GM23338 (cell line): Measurements from ENCODE around the gene STARD3. TPM values are rescaled to one million over a fixed set of nuclear protein-coding genes. Genes with fewer than 3 reads are reported as not detected.

Source experiments
- ATAC-seq: fragments of 200-7000 bp; cut with Tn5 transposase; 3 replicates; pipeline ENCODE4 v1.9.1; 2020
- DNase-seq: peaks from one replicate; pipeline ENCODE4 v3.0.0-alpha.2; 2015; ENCODE audit warnings: low spot score
- H2AFZ ChIP-seq: fragments of 200-600 bp; sonication (generic); 2 replicates; pipeline ENCODE4 v1.8.0; 2016; ENCODE audit warnings: antibody characterized with exemption, mild to moderate bottlenecking, moderate library complexity
- H3F3A ChIP-seq: fragments of 200-600 bp; sonication (generic); replicated peaks from 2 replicates; pipeline ENCODE4 v1.8.0; 2017; ENCODE audit warnings: antibody characterized with exemption, mixed run types, low read depth
- H3K27ac ChIP-seq: fragments of 200-600 bp; sonication (generic); 2 replicates; pipeline ENCODE4 v1.6.1; 2016; ENCODE audit warnings: low read depth
- H3K27me3 ChIP-seq: fragments of 200-600 bp; sonication (generic); 2 replicates; pipeline ENCODE4 v1.8.0; 2016; ENCODE audit warnings: mild to moderate bottlenecking, mixed run types, moderate library complexity; ENCODE audit not compliant: insufficient read depth
- H3K36me3 ChIP-seq: fragments of 200-600 bp; sonication (generic); 2 replicates; pipeline ENCODE4 v1.8.0; 2016; ENCODE audit warnings: mild to moderate bottlenecking; ENCODE audit not compliant: insufficient read depth
- H3K4me1 ChIP-seq: fragments of 200-600 bp; sonication (generic); 2 replicates; pipeline ENCODE4 v1.8.0; 2016; ENCODE audit warnings: mild to moderate bottlenecking, moderate library complexity; ENCODE audit not compliant: insufficient read depth
- H3K4me2 ChIP-seq: fragments of 200-600 bp; sonication (generic); 2 replicates; pipeline ENCODE4 v1.7.1; 2017; ENCODE audit warnings: mixed run types
- H3K4me3 ChIP-seq: fragments of 200-600 bp; sonication (generic); 2 replicates; pipeline ENCODE4 v1.6.1; 2016; ENCODE audit warnings: mixed run types
- H3K79me2 ChIP-seq: fragments of 200-600 bp; sonication (generic); replicated peaks from 2 replicates; pipeline ENCODE4 v1.8.0; 2017; ENCODE audit warnings: mild to moderate bottlenecking; ENCODE audit not compliant: insufficient read depth
- H3K9me2 ChIP-seq: fragments of 200-600 bp; sonication (generic); 2 replicates; pipeline ENCODE4 v1.8.0; 2017; ENCODE audit not compliant: insufficient read depth
- H4K20me1 ChIP-seq: fragments of 200-600 bp; sonication (generic); replicated peaks from 2 replicates; pipeline ENCODE4 v1.8.0; 2017; ENCODE audit warnings: mild to moderate bottlenecking; ENCODE audit not compliant: insufficient read depth
- H3K27ac Mint-ChIP-seq: 2 replicates; pipeline ENCODE4 v1.8.0; 2020; ENCODE audit warnings: inconsistent platforms, mild to moderate bottlenecking, moderate library complexity, mixed read lengths
- H3K27me3 Mint-ChIP-seq: 3 replicates; pipeline ENCODE4 v1.8.0; 2022; ENCODE audit warnings: low read depth, mild to moderate bottlenecking, moderate library complexity, mixed read lengths, inconsistent platforms; ENCODE audit not compliant: insufficient read depth, poor library complexity
- H3K36me3 Mint-ChIP-seq: 3 replicates; pipeline ENCODE4 v1.8.0; 2021; ENCODE audit warnings: low read depth, mild to moderate bottlenecking, inconsistent platforms, moderate library complexity, mixed read lengths
- H3K4me1 Mint-ChIP-seq: 3 replicates; pipeline ENCODE4 v1.8.0; 2020; ENCODE audit warnings: mild to moderate bottlenecking, inconsistent platforms, mixed read lengths
- H3K4me3 Mint-ChIP-seq: 3 replicates; pipeline ENCODE4 v1.8.0; 2021; ENCODE audit warnings: moderate library complexity, mild to moderate bottlenecking, inconsistent platforms, mixed read lengths
- H3K9me3 Mint-ChIP-seq: 3 replicates; pipeline ENCODE4 v1.8.0; 2020; ENCODE audit warnings: moderate library complexity, mild to moderate bottlenecking, inconsistent platforms, mixed read lengths
- CREB1 ChIP-seq: fragments of 250-450 bp; sonication (Bioruptor Pico); IDR thresholded peaks from 2 replicates; pipeline ENCODE4 v1.5.0; 2020; ENCODE audit warnings: low read depth, mild to moderate bottlenecking, moderate library complexity
- CTCF ChIP-seq, 2 experiments: fragments of 200-600 bp in 1 of 2; sonication (generic) in 1 of 2; conservative IDR thresholded peaks; 2 replicates each; pipeline versions ENCODE4 v1.5.1 to v1.6.1; 2016 to 2017; ENCODE audit warnings: antibody characterized with exemption in 2 of 2, low read depth in 2 of 2, mild to moderate bottlenecking in 2 of 2, moderate library complexity in 1 of 2
- ETS1 ChIP-seq: IDR thresholded peaks from 2 replicates; pipeline ENCODE4 v1.6.1; 2016; ENCODE audit warnings: antibody characterized with exemption
- EZH2 ChIP-seq: fragments of 200-600 bp; sonication (generic); IDR thresholded peaks from one replicate; pipeline ENCODE4 v1.8.0; 2017; ENCODE audit warnings: antibody characterized with exemption, mild to moderate bottlenecking, low read depth; ENCODE audit not compliant: unreplicated experiment
- EZH2phosphoT487 ChIP-seq: fragments of 200-600 bp; sonication (generic); IDR thresholded peaks from one replicate; pipeline ENCODE4 v1.8.1; 2018; ENCODE audit warnings: antibody characterized with exemption; ENCODE audit not compliant: unreplicated experiment
- JUNB ChIP-seq: IDR thresholded peaks from one replicate; pipeline ENCODE4 v1.6.1; 2016; ENCODE audit warnings: antibody characterized with exemption; ENCODE audit not compliant: unreplicated experiment
- NANOG ChIP-seq: IDR thresholded peaks from 2 replicates; pipeline ENCODE4 v1.6.1; 2016; ENCODE audit warnings: antibody characterized with exemption, borderline replicate concordance
- POLR2AphosphoS5 ChIP-seq: IDR thresholded peaks from 2 replicates; pipeline ENCODE4 v1.6.1; 2016; ENCODE audit warnings: antibody characterized with exemption, low read depth
- REST ChIP-seq: IDR thresholded peaks from one replicate; pipeline ENCODE4 v1.6.1; 2018; ENCODE audit warnings: antibody characterized with exemption; ENCODE audit not compliant: unreplicated experiment
- STAT1 ChIP-seq: IDR thresholded peaks from one replicate; pipeline ENCODE4 v1.6.1; 2016; ENCODE audit warnings: antibody characterized with exemption; ENCODE audit not compliant: unreplicated experiment
- ZNF114 ChIP-seq: fragments of 250-450 bp; sonication (Bioruptor Pico); IDR thresholded peaks from 2 replicates; pipeline ENCODE4 v1.5.0; 2020; ENCODE audit warnings: mild to moderate bottlenecking, moderate library complexity
- ZNF331 ChIP-seq: fragments of 250-450 bp; sonication (Bioruptor Pico); IDR thresholded peaks from 2 replicates; pipeline ENCODE4 v1.5.0; 2020; ENCODE audit warnings: low read depth, mild to moderate bottlenecking, moderate library complexity
- ZNF462 ChIP-seq: fragments of 250-450 bp; sonication (Bioruptor Pico); IDR thresholded peaks from 2 replicates; pipeline ENCODE4 v1.5.0; 2020; ENCODE audit warnings: mild to moderate bottlenecking, moderate library complexity
- polyA plus RNA-seq: library from polyadenylated mRNA; unstranded; fragments of >200 nt; fragmentation: Nextera tagmentation; extraction: Ambion mirVana; gene quantifications from 2 replicates; pipeline ENCODE4 v1.2.1, GENCODE V29; 2016
- total RNA-seq: library from RNA; depleted of rRNA; stranded (reverse); fragments of >200 nt; shearing (Covaris generic); gene quantifications from 2 replicates; pipeline ENCODE4 v1.2.3, GENCODE V29; 2014

Gene STARD3
- total and polyA plus RNA-seq, 2 experiments from 2014 or later = 26.4 to 53.3 TPM

GRCh38 chr17:39602533-39603303 lies 34.2 kb upstream of the STARD3 start:
- DNase-seq = no peak
- Histone ChIP-seq H3F3A (peaks cover 51% of the 10 kb centered on the region), H2AFZ (no peak overlapping the region), H3K4me1 (peaks cover 66% of the 10 kb centered on the region), H4K20me1 (peaks cover 19% of the 10 kb centered on the region), H3K36me3 (no peaks in the 10 kb centered on the region), H3K27me3 (peaks cover 100% of the 10 kb centered on the region), H3K4me2 (peak overlapping the region; percentile 88; the same call in 1 of the 2 replicates), H3K9me2 (no peaks in the 10 kb centered on the region), H3K4me3 (peak overlapping the region; percentile 66; the same call in 1 of the 2 replicates), H3K79me2 (no peaks in the 10 kb centered on the region), H3K27ac (no peak overlapping the region)
- Mint-ChIP-seq H3K4me3 (peak overlapping the region; percentile 64; the same call in 1 of the 3 replicates), H3K9me3 (no peaks in the 10 kb centered on the region), H3K4me1 (peaks cover 58% of the 10 kb centered on the region), H3K36me3 (no peaks in the 10 kb centered on the region), H3K27me3 (peaks cover 97% of the 10 kb centered on the region), H3K27ac (no peak overlapping the region)
- TF ChIP-seq REST (no peak), EZH2 (no peak), CTCF (conservative IDR thresholded peaks at IDR 0.05; ENCODE audit: low read depth in 2 of 2) (no peak), POLR2AphosphoS5 (no peak), JUNB (no peak), ETS1 (no peak), ZNF331 (CRISPR knock-in tag) (no peak), ZNF114 (no peak), EZH2phosphoT487 (no peak), ZNF462 (no peak), NANOG (no peak), CREB1 (CRISPR knock-in tag) (no peak), STAT1 (no peak)
- ATAC-seq = no peak
